Right renal pelvis (tissue), 4 donors: ENCODE data around the gene PLK1. TPM values are rescaled to one million over a fixed set of nuclear protein-coding genes. Genes with fewer than 3 reads are reported as not detected.

Source experiments
- DNase-seq, 4 donors: peaks; one replicate each; pipeline ENCODE4 v3.0.0-alpha.2; 2013; ENCODE audit warnings: low read depth in 4 of 4, low spot score in 3 of 4, missing footprints in 1 of 4
- polyA plus RNA-seq, 4 donors: library from polyadenylated mRNA; unstranded; fragments of 120-200 nt; gene quantifications; one replicate each; pipeline ENCODE4 v1.2.1, GENCODE V29; 2013; ENCODE audit not compliant: insufficient read length in 4 of 4

The PLK1 gene
- polyA plus RNA-seq, 4 donors: 22.2 to 25.6 (median 25.2) TPM

DNA sequence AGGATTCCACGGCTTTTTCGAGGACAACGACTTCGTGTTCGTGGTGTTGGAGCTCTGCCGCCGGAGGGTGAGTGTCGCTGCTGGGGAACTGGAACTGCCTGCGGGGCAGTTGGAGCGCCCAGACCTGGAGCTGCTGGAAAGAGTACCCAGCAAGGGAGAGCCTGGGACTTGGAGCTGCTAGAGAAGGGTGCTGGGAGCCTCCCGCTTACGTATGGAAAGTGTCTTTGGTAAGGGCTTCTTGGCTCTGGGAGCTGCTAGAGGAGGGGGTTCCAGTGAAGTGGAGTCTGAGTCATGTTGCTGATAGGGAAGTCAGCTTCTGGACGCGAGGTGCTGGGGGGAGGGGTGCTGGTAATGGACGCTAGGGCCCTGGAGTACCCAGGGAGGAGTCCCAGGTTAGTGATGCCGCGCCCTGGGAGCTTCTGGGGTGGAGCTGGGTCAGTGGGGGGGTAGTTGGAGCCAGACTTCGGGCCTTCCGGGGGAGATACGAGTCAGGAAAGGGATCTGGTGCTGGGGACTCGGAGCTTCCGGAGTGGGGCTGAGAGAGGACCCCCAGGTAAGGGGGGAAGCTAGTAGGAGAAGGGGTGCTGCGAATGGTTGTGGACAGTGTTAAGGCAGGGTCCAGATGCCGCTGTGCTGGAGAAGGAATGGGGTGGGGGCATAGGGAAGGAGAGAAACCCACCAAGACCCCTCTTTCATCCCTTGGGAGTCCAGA, 741 bp downstream of the PLK1 start:
- no peak for DNase-seq

GRCh38 chr16:23679986-23680336, 1.3 kb downstream of the PLK1 start:
- no peak for DNase-seq

DNA sequence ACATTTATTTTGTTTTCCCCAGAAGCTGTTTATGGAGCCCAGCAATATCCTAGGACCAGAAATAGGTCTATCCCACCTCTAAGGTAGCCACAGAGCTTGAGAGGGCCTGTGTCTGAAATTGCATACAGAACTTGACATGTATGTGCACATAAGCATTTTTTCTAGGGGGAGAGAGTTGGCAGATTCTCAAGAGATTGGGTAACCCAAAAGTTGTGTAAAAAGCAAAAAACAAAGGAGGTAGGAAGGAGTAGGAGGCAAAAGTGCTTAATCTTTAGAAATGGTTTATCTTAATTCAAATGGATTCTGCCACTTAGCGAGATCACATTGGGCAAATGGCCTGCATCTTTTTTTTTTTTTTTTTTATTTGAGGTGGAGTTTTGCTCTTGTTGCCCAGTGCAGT, 3.5 kb downstream of the PLK1 start:
- DNase-seq: no peak

DNA sequence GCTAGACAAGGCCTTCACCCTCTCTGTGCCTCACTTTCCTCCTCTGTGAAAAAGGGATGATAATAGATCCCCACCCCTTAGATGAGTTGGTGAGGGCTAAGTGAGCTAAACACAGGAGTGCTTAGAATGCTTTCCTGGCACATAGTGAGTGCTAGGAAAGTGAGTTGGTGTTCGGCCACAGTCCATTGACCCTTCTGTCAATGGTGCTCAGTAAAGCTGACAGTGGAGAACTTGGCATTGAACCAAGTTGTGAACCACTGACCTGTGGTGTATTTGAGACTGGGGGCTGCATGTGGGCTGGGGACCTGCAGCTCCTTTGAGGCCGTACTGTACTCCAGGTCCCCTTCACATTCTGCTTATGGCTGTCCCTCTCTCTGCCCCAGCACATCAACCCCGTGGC, 4.8 kb downstream of the PLK1 start:
- DNase-seq: no peak

DNA sequence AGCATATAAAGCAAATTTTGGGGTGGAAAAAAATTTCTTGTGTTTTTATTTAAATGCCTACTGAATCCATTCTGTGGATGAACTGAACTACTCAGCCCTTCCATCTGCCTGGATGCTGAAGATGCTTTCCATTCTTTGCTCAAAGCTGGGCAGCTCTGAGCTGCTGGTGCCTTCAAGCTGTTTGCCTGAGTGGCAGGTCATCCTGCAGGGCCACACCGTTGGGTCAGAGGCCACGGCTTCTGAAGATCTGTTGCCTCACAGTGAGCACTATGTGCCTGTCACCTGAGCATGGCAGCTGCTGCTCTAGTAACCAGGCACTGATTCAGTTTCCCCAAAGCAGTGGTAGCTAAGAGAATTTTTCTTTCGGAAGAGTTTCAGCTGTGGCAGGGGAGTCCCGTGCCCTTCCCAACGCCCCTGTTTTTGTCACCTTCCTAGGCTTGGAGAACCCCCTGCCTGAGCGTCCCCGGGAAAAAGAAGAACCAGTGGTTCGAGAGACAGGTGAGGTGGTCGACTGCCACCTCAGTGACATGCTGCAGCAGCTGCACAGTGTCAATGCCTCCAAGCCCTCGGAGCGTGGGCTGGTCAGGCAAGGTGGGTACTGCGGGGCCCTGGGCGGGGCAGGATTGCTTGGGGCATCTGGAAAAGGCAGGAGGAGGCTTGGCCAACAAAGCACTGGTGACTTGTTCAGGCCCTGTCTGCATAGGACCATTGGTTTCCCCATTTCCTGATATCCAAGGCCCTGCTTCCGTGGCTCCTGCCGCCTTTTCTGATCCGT, 8.5 kb downstream of the PLK1 start:
- DNase-seq: no peak

DNA sequence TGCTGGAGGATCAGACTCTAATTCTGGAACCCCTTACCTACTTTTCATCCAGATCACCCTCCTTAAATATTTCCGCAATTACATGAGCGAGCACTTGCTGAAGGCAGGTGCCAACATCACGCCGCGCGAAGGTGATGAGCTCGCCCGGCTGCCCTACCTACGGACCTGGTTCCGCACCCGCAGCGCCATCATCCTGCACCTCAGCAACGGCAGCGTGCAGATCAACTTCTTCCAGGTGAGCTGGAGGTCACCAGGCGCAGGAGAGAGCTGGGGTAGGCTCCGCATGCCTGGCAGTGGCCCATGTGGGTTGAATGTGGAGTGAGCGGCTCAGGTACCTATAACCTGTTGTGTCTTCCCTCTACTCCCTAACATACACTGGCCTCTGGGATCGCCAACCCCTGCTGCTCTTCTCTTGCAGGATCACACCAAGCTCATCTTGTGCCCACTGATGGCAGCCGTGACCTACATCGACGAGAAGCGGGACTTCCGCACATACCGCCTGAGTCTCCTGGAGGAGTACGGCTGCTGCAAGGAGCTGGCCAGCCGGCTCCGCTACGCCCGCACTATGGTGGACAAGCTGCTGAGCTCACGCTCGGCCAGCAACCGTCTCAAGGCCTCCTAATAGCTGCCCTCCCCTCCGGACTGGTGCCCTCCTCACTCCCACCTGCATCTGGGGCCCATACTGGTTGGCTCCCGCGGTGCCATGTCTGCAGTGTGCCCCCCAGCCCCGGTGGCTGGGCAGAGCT, 10.9 kb downstream of the PLK1 start:
- no peak for DNase-seq

DNA sequence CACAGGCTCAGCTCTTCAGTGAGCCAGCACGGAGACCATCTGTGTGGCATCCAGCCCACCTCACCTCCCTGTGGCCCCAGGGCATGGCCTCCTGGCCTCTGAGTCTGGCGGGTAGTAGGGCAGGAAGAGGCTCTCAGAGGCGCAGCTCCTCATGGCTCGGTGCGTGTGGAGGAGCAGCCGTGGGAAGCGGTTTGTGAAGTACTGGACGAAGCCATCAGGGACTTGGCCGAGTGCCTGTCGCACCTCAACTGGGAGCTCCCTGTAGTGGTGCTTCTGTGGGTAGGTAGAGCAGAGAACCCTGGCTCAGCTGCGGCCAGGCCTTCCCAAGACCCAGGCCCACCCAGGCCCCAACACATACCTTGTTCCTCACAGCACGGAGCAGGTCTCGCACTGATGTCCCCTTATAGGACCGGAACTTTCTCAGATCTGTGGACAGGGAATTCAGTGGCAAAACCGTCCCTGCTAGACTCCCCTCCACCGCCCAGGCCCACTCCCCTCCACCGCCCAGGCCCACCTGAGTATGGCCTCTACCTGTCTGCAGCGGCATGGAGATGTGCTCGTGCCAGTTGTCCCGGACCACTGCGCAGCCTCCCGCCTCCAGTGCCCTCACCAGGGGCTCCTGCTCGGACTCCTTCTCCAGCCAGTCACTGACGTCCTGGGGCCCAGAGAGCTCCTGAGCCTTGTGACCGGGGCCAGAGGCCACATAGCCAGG, 12.2 kb downstream of the PLK1 start:
- DNase-seq: no peak

- DNase-seq: no peak
Observed at GRCh38 chr16:23691483-23692189, 12.9 kb downstream of the PLK1 start.

DNA sequence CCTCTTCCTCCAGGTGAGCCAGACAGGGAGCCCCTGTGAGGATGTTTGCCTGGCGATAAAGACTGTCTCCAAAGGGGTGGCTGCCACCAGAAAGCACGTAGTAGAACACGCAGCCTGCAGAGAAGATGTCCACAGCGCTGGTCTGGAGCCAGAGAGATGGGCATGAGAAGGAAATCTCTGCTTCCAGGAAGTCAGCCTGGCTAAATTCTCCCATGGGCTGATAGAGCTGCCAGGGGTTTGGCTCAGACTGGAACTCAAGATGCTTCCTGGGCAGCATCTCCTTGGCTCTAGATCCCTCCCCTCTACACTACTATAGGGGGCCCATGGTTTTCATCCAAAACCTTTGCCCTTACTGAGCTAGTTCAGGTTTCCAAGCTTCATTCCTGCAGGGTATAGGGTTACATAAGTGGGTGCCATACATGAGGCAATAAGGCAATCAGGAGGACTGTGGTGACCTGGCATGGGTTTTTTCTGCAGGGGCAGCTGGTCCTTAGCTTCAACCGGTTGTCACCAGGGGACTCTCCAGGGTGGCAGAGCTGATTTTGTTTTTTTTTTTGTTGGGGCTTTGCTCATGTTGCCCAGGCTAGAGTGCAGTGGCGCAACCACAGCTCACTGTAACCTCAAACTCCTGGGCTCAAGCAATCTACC, 13.6 kb downstream of the PLK1 start:
- no peak for DNase-seq

DNA sequence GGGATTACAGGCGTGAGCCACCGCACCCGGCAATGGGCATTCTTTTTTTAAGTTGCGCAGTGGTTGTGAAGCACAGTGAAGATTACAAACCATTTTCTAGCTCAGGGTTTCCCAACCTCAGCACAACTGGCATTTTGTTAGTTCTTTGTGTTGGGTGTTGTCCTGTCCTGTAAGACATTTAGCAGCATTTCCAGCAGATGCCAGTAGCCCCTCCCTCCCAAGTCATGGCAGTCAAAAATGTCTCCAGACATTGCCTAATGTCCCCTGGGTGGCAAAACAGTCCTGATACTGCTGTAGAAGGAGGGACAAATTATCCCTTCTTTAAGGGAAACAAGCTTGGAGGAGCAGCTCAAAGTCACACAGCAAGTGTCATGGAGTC, 15.6 kb downstream of the PLK1 start:
- no peak for DNase-seq

- peak in 2 of 4 donors; percentile 25 to 46 for DNase-seq
Observed at GRCh38 chr16:23694644-23695373, 16.1 kb downstream of the PLK1 start.

DNA sequence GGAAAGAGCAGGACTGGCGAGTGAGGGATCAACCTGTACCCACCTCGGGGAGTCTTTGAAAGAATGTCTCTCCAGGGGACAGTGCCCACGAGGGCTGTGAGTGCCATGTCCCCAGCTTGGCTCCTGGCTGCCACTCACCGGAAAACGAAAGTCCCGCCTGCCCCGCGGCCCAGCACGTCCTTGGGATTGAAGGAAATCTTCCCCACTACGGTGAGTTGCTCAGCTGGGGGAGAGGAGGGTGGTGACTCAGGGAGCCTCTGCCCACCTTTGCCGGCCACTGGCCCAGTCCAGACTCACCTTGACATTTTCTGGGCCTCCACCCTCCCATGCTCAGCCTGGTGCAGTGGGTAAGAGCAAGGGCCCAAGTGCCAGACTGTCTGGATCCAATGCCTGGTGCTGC, 17.1 kb downstream of the PLK1 start:
- DNase-seq: no peak

DNA sequence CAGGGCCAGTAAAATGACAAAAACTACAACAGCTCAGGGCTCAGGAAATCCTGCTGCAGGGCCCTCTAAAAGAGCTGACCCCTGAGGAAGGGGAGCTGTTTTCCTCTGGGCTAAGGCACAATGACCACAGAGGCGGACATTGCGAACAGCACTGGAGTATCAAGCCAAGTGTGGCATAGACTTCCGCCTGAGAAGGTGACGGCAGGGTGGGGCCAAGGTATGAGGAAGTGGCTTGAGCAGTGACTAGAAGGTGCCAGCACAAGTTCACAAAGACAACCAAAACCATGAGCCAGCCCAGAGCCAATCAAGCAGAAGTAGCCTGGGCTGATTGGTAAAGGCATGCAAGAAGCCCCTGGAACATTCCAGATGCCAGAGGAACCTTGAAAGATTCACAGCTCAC, 20.4 kb downstream of the PLK1 start:
- DNase-seq: no peak

DNA sequence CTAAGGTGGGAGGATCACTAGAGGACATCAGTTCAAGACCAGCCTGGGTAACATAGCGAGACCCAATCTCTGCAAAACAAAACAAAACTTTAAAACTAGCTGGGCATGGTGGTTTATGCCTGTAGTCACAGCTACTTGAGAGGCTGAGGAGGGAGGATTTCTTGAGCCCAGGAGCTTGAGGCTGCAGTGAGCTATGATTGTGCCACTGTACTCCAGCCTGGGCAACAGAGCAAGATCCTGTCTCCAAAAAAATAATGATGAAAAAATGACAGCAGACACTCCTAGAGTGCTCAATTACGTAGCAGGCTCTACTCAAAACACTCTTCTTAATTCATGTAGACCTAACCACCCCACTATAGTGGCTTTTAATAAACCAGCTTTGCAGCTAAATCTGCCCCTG, 21.4 kb downstream of the PLK1 start:
- no peak for DNase-seq

GRCh38 chr16:23700509-23700908, 21.8 kb downstream of the PLK1 start:
- DNase-seq: no peak

DNA sequence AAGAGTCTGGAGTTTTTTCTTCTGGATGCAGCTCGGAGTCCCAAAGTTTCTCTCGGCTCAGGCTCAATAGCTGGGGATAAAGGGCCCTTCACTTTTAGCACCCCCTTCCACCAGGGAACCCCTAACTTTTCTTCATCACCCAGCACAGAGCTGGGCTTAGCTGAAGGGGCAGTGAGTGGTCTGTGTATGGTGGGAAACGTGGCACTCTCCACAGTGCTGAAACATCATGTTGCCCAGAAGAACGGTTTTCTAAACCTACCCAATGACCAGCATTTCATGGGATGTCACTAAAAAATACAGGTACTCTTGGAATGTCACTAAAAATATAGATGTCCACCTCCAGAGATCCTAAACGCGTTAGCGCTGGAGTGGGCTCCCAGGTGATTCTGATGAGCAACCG, 22.4 kb downstream of the PLK1 start:
- DNase-seq: no peak

- no peak for DNase-seq
Observed at GRCh38 chr16:23702951-23703350, 24.3 kb downstream of the PLK1 start.

GRCh38 chr16:23704772-23705516, 26.3 kb downstream of the PLK1 start:
- no peak for DNase-seq

- no peak for DNase-seq
Observed at GRCh38 chr16:23705517-23705902, 26.8 kb downstream of the PLK1 start.
